AG08395 (cell line): ENCODE results near the gene OTULIN.

Experiments
- DNase-seq: peaks from one replicate; pipeline ENCODE4 v3.0.0; 2012; ENCODE audit warnings: mixed read lengths, low spot score

OTULIN gene

GRCh38 chr5:14668181-14668591, 3.7 kb downstream of the OTULIN start:
- DNase-seq, result no peak

GRCh38 chr5:14669415-14669814, 4.9 kb downstream of the OTULIN start:
- no peak for DNase-seq

- peak; percentile 20 for DNase-seq
These were observed 5.5 kb downstream of the OTULIN start for GRCh38 chr5:14669975-14670374.

- DNase-seq, result no peak
These were observed 6.9 kb downstream of the OTULIN start for GRCh38 chr5:14671414-14671813.

- no peak for DNase-seq
These were observed 7.6 kb downstream of the OTULIN start for GRCh38 chr5:14672082-14672481.

GRCh38 chr5:14672484-14673394, 8.2 kb downstream of the OTULIN start:
- DNase-seq, result peak; percentile 34

- DNase-seq, result no peak
These were observed 8.9 kb downstream of the OTULIN start for GRCh38 chr5:14673443-14673842.

GRCh38 chr5:14674983-14675854, 10.7 kb downstream of the OTULIN start:
- no peak for DNase-seq

GRCh38 chr5:14675865-14676300, 11.4 kb downstream of the OTULIN start:
- DNase-seq, result no peak

- peak; percentile 19 for DNase-seq
These were observed 11.8 kb downstream of the OTULIN start for GRCh38 chr5:14676320-14676719.

GRCh38 chr5:14678773-14679334, 14.3 kb downstream of the OTULIN start:
- DNase-seq, result no peak

GRCh38 chr5:14679595-14679994, 15.1 kb downstream of the OTULIN start:
- DNase-seq, result no peak

GRCh38 chr5:14681236-14681752, 16.8 kb downstream of the OTULIN start:
- DNase-seq, result no peak

GRCh38 chr5:14683906-14684455, 19.5 kb downstream of the OTULIN start:
- no peak for DNase-seq

GRCh38 chr5:14684757-14685156, 20.2 kb downstream of the OTULIN start:
- DNase-seq, result no peak

GRCh38 chr5:14685757-14686156, 21.2 kb downstream of the OTULIN start:
- DNase-seq, result peak; percentile 79

GRCh38 chr5:14686517-14686916, 22.0 kb downstream of the OTULIN start:
- no peak for DNase-seq

- DNase-seq, result peak; percentile 49
These were observed 22.6 kb downstream of the OTULIN start for GRCh38 chr5:14687023-14687665.

- DNase-seq, result no peak
These were observed 28.6 kb downstream of the OTULIN start for GRCh38 chr5:14693070-14693469.

- DNase-seq, result no peak
These were observed 30.6 kb downstream of the OTULIN start for GRCh38 chr5:14695152-14695551.

GRCh38 chr5:14696057-14696456, 31.5 kb downstream of the OTULIN start:
- DNase-seq, result no peak
